Activated T-cell treated with anti-CD3 and anti-CD28 coated beads for 48 hours (primary cell): Measurements from ENCODE around the gene KRT32.
A peak's percentile ranks its signal among the peaks of the same experiment; 100 is the strongest.

Source experiments
- DNase-seq: peaks from one replicate; pipeline ENCODE4 v3.0.0-alpha.2; 2020; ENCODE audit warnings: low read depth

The KRT32 gene

DNA sequence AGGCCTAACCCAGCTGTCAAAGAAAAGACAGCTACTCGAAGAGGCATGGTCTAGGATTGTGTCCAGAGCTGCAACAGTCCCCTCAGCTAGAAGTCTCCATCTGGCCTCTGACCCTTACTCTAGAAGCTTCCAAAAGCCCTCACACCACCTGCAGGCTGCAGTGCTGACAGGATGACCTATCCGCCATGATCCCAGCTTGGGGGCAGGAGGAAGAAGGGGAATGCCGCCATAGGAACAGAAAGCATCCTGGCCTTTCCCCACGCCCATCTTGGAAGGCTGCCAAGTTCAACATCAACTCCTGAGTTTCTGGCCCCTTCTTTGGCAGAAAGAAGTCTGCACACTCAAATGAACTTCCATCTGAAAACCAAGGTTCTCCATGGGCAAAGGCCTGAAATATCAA is 25.6 kb upstream of the KRT32 start:
- no peak for DNase-seq

DNA sequence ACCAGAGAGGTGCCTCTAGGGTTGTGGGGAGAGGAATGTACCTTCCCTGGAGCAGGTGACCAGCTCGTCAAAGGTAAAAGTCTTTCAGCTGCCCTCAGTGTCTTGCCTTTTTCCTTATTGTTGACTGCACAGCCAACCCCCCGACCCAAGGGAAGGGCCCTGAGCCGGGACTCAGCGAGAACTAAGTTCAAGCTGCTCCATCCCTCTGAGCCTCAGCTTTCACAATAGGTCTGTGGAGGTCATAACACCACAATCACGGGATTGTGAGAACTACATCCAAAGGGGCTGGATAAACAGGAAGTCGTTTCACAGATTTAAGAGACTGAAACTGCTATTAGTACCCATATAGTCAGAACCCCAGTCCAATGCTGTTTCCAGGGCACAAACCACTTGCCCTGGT is 25.2 kb upstream of the KRT32 start:
- no peak for DNase-seq

DNA sequence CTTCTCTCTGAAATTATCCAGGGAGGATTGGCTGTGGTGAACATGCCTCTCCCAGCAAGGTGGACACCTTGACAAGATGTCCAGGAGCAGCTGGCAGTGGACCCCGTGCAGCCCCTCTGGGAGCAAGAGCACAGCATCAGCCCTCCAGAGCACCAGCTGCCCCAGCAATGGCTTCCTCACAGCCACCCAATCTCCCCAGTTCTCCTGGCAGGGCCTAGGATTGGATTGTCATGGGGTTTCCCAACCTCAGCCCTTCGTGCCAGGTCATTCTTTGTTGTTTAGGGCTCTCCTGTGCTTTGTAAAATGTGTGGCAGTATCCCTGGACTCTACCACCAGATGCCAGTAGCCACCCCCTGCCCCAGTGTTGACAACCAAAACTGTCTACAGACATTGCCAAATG is 24.3 kb upstream of the KRT32 start:
- DNase-seq, result no peak

DNA sequence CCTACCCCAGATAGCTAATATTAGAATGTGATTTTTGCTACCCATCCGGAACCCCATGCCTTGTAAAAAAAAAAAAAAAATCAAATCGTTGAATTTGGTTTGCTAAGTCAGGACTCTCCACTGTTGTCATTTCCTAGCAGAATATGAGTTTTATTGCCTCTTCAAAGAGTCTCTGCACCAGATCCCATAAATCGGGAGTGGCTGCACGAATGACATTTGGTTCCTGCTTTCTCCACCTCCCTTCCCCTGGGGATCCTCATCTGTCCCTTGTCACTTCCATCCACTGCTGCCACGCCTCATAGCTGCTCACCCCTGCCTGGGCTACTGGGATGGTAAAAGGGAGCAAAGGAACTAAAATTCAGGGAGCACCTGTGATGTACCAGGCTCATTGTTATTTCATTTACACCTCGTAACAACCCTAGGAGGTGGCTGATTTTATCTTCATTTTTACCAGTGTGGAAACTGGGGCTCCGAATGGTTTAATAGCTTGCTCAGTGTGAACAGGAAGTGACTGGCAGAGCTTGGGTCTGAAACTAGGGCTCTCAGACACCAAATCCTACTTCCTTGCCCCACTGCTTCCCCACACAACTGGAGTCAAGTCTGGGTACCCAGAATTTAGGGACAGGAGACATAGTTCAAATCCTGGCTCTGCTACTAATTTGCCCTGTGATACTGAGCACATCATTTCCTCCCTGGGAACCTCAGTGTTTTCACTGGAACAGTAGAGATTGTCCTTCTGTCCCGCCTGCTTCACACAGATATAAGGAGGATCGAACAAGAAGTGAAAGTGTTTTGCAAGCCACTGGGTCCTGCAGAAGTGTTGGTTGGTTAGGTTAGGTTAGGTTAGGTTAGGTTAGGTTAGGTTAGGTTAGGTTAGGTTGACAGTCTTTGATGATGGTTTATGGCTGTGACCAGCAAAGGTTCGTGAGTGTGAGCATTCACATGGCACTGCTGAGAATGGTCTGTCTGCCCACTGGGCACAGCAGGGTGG is 23.1 kb upstream of the KRT32 start:
- no peak for DNase-seq

DNA sequence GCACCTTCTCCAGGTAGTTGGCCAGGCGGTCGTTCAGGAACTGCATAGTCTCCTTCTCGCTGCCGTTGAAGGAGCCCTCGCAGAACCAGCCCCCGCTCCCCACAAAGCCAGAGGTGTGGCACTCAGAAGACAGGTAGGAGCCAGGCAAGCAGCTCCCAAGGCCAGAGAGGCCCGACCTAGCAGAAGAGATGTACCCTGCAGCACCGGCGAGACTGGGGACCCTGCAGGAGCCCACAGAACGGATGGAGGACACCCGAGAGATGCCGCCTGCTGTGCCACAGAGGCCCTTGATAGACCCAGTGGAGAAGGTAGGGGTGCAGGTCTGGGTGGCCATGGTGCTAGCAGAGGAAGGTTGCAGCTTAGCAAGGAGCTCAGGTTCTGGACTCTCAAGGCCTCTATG is 22.3 kb upstream of the KRT32 start, which contains the start of gene KRT36:
Gene KRT36 (minus strand): TSS at position 380 of the 400 bp plus-strand sequence. CDS start 46 bp downstream, at position 334.
- DNase-seq, result no peak

DNA sequence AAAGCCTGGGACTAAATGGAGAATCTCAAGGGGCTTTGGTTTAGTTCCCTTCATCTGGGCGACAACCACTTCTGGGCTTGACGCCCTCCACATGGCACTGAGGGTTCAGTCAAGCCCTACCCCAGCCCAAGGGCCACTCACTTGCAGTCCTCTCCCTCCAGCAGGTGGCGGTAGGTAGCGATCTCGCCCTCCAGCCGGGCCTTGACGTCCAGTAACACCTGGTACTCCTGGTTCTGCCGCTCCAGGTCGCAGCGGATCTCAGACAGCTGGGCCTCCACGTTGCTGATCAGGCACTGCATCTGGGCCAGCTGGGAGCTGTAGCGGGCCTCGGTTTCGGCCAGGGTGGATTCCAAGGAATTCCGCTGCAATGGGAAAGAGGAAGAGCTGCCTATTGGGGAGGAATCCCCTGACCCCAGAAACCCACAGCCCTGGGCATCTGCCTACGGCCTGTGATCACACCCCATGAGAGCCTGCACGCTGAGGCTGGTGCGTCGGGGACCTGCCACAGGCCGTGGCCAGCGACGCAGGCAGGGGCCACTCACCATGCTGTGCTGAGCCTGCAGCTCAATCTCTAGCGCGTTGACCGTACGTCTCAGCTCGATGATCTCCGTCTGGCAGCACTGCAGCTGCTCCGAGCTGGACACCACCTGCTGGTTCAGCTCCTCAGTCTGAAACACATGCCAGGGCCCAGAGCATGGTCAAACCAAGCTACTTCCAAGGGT is 19.8 kb upstream of the KRT32 start:
- DNase-seq, result peak; percentile 34

DNA sequence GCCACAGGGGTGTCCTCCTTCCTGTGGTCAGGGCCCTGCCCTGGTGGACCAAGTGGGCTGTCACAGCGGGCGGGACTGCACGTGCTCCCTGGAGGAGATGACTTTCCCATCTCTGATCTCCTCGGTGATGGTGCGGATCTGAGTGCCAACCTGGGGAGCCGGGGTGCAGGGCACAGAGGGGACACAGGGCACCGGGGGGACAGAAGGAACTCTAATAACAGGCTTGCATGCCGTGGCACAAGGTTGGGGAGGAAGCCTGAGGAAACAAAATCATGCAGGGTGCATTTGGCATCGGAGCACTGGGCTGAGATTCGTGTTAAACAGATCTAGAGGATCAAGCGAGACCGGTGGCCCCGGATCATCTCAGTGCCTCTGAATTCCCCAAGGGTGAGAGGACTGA is 19.1 kb upstream of the KRT32 start:
- no peak for DNase-seq

DNA sequence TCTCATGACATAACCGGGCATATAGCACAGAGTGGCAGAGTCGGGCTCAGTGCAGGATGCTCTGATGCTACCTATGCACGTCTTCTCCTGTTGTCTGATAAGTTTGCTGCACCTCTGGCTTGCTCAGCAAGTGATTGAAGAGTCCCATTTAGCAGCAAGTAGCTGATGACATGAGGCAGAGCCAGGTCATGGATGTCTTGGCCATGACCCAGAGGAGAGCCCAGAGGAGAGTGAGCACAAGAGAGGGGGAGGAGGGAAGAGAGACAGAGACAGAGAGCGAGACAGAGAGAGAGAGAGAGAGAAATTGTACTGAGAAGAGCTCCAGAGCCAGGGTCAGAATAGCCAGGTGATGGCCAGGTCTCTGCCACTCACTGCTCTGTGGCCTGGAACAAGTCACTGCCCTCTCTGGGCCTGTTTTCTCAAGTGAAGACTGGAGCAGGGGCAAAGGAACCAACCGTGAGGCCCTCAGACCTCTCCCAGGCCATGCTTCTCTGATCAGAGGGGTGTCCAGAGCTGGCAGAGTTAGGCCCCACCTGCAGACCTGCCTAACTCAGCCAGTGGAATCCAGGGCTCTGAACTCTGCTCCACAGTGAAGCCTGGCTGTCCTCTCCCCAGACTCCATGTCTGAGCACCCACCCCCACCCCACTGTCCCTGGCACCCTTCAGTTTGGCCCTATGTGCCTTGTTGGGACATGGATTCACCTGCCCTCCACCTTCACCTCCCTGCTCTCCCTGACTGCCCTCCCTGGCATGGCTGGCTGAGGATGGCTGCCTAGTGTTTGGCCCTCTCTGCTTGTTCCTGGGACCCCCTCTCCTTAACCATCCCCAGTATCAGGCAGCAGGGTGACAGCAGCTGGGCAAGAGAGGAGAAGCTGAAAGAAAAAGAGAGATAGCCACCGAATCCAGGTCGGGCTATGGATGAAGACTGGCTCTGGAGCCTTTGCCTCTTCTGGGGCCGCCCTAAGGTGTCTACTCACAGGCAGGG is 18.0 kb upstream of the KRT32 start:
- DNase-seq, result no peak

DNA sequence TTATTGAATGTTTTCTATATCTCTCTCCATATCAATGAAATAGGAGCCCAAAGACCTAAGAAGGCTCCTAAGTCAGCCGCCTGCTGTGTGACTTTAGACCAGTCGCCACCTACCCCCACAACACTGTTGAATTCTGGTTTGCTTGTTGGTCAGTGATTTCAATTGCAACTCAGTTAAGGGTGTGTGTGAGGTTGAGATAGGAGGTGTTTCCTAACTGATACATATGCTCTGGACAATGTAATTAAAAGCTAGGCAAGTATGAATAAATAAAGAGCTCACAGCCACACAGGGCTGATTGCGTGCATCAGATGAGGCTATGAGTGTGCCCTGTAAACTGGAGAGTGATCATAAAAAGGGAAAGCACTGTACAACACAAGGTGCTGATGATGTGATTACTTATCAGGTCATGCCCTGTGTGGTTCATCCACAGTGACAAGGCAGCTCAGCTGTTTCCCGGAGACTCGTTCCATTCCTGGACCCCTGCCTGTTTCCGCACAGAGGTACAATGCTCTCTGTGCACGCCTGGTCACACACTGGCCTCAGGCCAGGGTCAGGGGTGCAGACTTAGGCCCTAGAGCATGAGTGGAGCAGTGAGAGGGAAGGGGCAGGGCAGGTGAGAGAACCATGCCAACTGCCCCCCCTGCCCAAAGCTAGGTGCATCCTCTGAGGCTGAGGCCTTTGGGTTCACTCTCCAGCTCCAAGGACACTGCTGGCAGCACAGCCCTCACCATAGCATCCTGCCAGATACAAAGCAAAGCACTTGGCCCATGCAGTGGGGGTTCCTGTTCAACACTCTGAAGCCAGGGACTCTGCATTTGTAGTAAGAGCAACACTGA is 17.0 kb upstream of the KRT32 start:
- no peak for DNase-seq

DNA sequence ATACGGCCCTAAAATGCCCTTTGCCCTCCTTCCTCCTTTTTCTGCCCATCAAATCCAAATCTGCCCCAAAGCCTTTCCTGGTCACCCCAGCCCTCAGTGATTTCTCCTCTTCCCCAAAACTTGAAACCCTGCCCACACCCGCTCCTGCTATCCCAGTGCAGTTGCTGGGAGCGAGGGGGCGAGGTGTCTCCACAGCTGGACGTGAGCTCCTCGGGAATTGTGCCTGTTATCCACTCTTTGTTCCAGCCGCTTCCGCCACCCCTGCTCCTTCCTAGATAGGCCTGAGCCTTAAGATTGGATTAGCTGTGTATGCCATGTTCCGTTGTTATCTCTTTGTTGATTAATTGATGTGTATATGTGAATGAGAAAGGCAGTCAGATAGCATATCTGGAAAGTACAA is 16.3 kb upstream of the KRT32 start:
- no peak for DNase-seq

DNA sequence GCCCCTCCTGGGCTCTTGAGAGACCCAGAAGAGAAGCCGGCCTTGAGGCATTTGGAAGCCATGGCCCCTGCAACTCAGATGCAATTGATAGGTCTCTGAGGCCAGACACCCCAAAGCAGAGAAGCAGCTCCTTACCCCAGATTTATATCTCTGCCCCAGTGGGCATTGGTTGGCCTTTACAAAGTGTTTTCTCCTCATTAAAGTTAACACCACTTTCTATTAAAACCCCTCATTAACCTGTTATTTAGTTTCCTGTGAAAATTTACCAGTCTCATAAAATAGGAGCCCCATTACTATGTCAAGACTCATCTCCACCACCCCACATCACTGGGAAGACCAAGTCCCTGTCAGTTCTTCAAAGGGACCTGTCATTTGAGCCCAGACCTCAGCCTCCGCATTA is 13.8 kb upstream of the KRT32 start, which contains the start of gene KRT35:
Gene KRT35 (minus strand): TSS at position 116 of the 400 bp plus-strand sequence. CDS start 54 bp downstream, at position 62.
- DNase-seq, result no peak

DNA sequence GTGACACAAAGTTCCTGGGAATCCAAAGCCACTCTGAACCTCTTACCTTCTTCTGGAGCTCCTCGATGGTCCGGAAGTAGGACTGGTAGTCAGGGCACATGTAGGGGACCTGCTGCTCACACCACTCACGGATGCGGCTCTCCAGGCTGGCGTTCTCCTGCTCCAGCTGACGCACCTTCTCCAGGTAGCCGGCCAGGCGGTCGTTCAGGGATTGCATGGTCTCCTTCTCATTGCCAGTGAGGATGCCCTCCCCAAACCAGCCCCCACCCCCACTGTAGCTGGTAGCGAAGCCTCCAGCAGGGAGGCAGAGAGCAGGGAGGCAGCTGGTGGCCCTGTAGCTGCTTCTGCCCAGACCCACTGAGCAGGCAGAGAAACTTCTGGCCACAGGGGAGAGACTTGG is 13.4 kb upstream of the KRT32 start:
- no peak for DNase-seq

DNA sequence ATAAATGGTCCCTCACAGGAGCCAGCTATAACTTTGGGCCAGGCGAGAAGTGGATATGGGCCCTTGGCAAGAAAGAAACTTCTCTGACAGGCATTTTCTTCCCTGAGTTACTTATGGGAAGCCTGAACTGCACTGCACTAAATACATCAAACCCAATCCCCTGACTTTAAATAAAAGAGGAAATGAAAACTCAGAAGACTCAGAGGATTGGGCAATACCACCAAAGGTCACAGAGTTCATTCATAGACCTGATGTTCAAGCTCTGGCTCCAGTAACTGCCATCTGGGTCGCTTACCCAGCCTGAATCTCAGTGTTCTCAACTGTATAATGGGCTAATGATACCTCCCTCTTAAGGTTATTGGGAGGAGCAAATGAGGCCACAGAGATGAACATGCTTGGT is 12.9 kb upstream of the KRT32 start:
- DNase-seq, result no peak

DNA sequence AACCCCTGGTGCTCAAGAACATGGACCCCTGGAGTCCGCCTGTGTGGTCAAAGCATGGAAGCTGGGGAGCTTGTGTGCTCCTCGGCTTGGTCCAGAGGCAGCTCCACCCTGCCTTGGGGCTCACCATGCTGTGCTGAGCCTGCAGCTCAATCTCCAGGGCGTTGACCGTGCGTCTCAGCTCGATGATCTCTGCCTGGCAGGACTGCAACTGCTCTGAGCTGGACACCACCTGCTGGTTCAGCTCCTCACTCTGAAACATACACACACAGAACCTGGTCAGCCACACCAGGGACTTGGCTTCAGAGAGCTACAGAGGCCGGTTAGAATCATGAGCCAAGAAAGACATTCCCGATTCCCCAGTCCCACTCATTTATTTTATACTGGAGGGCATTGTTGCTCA is 11.1 kb upstream of the KRT32 start:
- DNase-seq, result no peak

DNA sequence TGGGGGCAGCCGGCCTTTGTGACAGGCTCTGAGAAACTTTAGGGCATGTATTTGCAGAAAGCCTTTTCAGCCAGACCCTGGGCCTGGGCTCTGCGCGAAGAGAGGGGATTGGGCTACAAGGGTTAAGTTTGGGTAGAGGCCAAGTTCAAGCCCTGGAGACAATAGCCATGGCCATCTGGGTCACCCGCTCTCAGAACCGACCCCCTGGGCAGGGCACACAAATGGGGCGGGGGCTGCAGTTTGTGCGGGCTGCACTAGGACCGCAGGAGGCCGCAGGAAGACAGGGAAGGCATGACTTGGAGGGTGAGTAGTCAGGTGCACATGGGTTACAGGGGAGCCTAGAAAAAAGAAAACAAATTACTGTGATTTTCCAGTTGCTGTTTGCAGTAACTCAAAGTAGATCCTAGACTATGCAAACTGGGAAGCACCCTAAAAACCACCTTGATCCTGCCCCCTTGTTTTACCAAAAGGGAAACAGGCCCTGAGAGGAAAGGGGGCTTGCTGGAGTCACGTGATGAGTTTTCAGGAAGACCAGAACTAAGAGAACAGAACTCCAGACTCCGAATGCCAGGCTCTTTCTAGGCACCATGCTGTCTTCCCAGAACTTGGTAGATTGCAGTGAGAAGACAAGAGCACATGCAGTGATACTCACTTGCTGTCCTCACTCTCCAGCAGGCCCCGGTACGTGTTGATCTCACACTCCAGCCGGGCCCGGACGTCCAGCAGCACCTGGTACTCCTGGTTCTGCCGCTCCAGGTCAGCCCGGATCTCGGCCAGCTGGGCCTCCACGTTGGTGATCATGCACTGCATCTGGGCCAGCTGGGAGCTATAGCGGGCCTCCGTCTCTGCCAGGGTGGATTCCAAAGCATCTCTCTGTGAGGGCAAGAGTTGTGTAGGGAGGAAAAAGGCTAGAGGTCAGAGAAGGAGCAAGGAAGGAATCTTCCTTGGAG is 10.0 kb upstream of the KRT32 start:
- DNase-seq, result no peak

DNA sequence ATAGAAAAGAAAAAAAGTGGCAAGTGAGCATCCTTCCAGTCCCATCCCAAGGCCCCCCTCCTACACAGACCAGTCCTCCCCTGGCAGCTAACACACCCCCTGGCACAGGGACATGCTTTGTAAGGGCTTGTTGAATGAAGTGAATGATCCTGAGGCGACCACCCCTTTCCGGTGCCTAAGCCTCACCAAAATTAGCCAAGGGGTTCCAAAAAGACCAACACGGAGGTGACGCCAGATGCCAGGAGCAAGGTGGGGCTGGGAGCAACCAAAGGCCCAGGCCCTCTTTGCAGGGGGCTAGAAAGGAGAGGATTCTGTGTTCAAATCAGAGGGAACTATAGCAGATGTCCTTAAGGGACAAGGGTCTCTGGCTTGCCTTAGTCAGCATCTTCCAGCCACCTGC is 8.2 kb upstream of the KRT32 start:
- DNase-seq, result no peak

DNA sequence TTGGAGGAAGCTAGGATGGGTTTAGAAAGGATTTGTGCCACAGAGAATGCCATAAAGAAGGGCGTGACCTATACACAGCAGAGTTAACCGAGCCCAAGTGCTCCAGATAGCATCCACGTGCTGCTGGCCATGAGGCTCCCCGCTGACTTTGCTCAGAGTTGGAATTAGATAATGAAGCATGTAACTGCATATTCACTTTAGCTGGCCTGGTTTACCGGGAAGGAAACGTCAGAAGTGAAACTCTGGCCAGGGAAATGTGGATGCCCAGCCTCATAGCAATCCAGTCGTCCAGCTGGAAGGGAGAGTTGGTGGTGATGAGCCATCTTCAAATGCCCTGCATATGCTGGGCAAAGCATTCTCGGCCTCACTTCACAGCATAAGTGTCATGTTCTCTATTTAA is 7.7 kb upstream of the KRT32 start:
- DNase-seq, result no peak

DNA sequence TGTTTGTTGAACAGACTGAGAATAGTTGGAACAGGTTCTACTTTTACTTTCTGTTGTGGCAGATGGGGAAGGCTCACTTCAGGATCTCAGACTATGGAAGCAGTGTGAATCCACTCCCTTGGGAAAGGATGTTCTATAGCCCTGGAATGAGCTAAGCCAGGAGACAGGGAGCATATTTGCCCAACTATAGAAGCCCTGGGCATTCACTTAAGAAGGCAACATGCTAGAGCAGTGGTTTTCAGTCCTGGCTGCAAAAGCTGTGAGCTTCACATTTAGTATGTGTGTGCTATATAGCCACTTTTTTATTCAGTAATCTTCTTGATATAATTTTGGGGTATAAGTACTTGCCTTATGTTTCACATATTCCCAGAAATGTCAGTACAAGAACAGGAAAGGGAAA is 1.2 kb upstream of the KRT32 start:
- DNase-seq, result no peak

DNA sequence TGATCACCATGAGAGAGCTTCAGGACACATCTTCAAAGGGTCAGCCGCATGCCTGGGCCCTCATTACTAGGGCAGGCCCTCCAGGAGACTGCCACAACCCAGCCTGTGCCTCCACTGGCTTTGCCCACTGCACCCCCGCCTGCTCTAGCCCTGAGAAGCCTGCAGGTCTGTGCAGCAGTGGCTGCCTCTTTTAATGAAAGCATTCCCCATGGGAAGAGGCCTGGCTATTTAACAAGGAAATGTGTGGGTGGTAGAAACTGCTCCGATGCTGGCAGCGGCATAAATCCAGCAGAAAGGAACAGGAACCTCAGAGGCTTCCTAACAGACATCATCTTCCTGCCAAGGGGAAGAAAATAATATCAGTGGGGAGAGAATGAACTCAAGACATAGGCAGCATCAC is 375 bp upstream of the KRT32 start:
- no peak for DNase-seq

DNA sequence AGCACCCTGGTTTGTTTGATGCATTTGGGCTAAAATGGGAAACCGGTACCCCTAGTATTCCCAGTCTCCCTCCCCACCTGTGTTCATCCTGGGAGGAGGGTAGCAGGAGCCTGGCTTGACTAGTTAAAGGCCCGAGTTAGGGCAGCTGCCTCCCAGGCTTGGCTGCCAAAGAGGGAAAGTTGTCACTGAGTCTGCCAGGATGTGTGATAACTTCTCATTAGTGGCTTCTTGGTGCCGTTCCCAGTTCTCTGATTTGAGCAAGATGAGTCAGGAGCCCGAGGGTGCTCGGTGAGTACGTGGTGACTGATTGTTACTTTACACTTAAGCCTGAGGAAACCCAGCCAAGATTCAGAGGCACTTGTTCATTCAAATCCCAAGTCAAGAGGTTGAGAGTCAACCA is 2.5 kb downstream of the KRT32 start:
- no peak for DNase-seq
